Sigmoid colon (tissue), 4 donors: Measurements from ENCODE around the gene MOV10L1.

ENCODE experiments used
- EP300 ChIP-seq, 4 donors: sonication (generic); formaldehyde crosslinking; IDR thresholded peaks; one replicate each; pipeline ENCODE4 v1.6.1; 2017; ENCODE audit warnings: antibody characterized with exemption in 4 of 4
- POLR2A ChIP-seq, 2 donors: fragments of 450-650 bp; IDR thresholded peaks; one replicate each; pipeline ENCODE4 v1.6.1; 2016; ENCODE audit warnings: antibody characterized with exemption in 2 of 2, mild to moderate bottlenecking in 2 of 2, moderate library complexity in 2 of 2
- POLR2AphosphoS5 ChIP-seq, 4 donors: sonication (generic); formaldehyde crosslinking; IDR thresholded peaks; one replicate each; pipeline ENCODE4 v1.6.1; 2017; ENCODE audit warnings: antibody characterized with exemption in 4 of 4
- TF ChIP-seq, protein P1 (sequence below), 4 experiments: fragments of 450-650 bp in 3 of 4; fragments of 200-600 bp in 1 of 4; IDR thresholded peaks; one replicate each; pipeline ENCODE4 v1.5.1; 2016 to 2019; ENCODE audit warnings: antibody characterized with exemption in 4 of 4, mild to moderate bottlenecking in 3 of 4, moderate library complexity in 2 of 4

DNA sequence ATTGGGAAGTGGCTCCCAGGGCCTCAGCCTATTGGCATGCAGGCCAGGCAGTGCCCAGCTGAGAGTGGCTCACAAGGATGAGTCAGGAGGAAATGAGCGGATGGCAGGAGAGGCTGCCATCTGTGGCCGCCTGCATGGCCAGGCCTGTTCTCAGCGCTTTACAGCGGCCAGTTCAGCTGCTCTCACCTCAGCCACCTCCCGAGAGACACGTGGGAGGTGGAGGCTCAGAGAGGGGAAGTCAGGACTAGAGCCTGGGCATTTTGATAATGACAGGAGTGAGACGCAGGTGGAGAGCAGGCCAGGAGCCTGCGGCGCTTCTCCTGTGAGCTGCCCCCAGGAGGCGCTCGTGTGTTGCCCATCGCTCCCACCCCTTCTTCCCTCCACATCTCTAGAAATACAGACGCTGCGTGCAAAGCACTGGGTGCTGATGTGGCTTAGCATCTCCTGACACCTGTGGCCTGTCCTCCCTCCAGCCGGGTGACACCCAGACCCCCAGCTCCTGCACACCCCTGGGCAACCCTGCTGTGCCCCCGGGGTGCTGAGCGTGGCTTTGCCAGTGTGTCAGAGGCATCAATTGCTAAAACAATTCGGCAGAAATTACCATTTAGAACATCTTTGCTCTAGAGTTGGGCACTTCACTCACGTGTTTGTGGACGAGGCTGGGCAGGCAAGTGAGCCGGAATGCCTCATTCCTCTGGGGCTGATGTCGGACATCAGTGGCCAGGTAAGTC, 59.4 kb downstream of the MOV10L1 start:
- TF ChIP-seq, protein P1, sequence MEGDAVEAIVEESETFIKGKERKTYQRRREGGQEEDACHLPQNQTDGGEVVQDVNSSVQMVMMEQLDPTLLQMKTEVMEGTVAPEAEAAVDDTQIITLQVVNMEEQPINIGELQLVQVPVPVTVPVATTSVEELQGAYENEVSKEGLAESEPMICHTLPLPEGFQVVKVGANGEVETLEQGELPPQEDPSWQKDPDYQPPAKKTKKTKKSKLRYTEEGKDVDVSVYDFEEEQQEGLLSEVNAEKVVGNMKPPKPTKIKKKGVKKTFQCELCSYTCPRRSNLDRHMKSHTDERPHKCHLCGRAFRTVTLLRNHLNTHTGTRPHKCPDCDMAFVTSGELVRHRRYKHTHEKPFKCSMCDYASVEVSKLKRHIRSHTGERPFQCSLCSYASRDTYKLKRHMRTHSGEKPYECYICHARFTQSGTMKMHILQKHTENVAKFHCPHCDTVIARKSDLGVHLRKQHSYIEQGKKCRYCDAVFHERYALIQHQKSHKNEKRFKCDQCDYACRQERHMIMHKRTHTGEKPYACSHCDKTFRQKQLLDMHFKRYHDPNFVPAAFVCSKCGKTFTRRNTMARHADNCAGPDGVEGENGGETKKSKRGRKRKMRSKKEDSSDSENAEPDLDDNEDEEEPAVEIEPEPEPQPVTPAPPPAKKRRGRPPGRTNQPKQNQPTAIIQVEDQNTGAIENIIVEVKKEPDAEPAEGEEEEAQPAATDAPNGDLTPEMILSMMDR (IDR thresholded peaks at IDR 0.05), result peak in 3 of 4 experiments; percentile 37 to 38 (median 38)
- TF ChIP-seq POLR2A (IDR thresholded peaks at IDR 0.05), result no peak
- TF ChIP-seq EP300 (IDR thresholded peaks at IDR 0.05), result no peak
- TF ChIP-seq POLR2AphosphoS5 (IDR thresholded peaks at IDR 0.05), result no peak
